PC-3 (cell line): ENCODE results near the gene STRBP. TPM values are rescaled to one million over a fixed set of nuclear protein-coding genes. Genes with fewer than 3 reads are reported as not detected.

Source experiments
- ATAC-seq: fragments of 200-7000 bp; cut with Tn5 transposase; 2 replicates; pipeline ENCODE4 v1.9.1; 2020; ENCODE audit warnings: mild to moderate bottlenecking, moderate library complexity
- BruUV-seq: library from RNA; stranded (reverse); fragments of 400-500 nt; replicated peaks from 2 replicates; lab custom pipeline; 2021; lab: Mats Ljungman, UMichigan
- CTCF ChIA-PET: fragments of 300-600 bp; sonication (Branson Sonifier 250); formaldehyde crosslinking; loops from one replicate; lab custom pipeline; 2022; ENCODE audit warnings: antibody characterized with exemption; lab: Charles Lee
- POLR2A ChIA-PET: fragments of 300-600 bp; sonication (Branson Sonifier 250); formaldehyde crosslinking; loops from one replicate; lab custom pipeline; 2022; ENCODE audit warnings: antibody characterized with exemption; ENCODE audit not compliant: unreplicated experiment; lab: Charles Lee
- DNase-seq: peaks from one replicate; pipeline ENCODE4 v3.0.0-alpha.2; 2015
- H2AFZ ChIP-seq: fragments of 300-600 bp; sonication (generic); 2 replicates; pipeline ENCODE4 v1.6.0; 2016; ENCODE audit warnings: antibody characterized with exemption, low read length
- H3F3A ChIP-seq: fragments of 300-600 bp; sonication (generic); one replicate; pipeline ENCODE4 v1.6.0; 2017; ENCODE audit warnings: antibody characterized with exemption, low read length, control low read depth, mild to moderate bottlenecking; ENCODE audit not compliant: unreplicated experiment
- H3K27ac ChIP-seq: fragments of 300-600 bp; sonication (generic); 2 replicates; pipeline ENCODE4 v1.5.1; 2016; ENCODE audit warnings: mild to moderate bottlenecking, low read length
- H3K27me3 ChIP-seq: fragments of 300-600 bp; sonication (generic); 2 replicates; pipeline ENCODE4 v1.6.1; 2016; ENCODE audit warnings: low read length, mixed read lengths
- H3K36me3 ChIP-seq: fragments of 300-600 bp; sonication (generic); 2 replicates; pipeline ENCODE4 v1.6.1; 2016; ENCODE audit warnings: low read depth, mixed run types, low read length, mixed read lengths
- H3K4me1 ChIP-seq: fragments of 300-600 bp; sonication (generic); 2 replicates; pipeline ENCODE4 v1.5.1; 2016; ENCODE audit warnings: low read length; ENCODE audit not compliant: insufficient read depth
- H3K4me2 ChIP-seq: fragments of 300-600 bp; sonication (generic); 2 replicates; pipeline ENCODE4 v1.6.0; 2016; ENCODE audit warnings: low read length
- H3K4me3 ChIP-seq: fragments of 300-600 bp; sonication (generic); 2 replicates; pipeline ENCODE4 v1.5.1; 2016; ENCODE audit warnings: mild to moderate bottlenecking, low read length, mixed read lengths
- H3K79me2 ChIP-seq: fragments of 300-600 bp; sonication (generic); 2 replicates; pipeline ENCODE4 v1.6.1; 2017; ENCODE audit warnings: low read length, mixed read lengths
- H3K9ac ChIP-seq: fragments of 300-600 bp; sonication (generic); 2 replicates; pipeline ENCODE4 v1.6.0; 2016; ENCODE audit warnings: mild to moderate bottlenecking, low read length
- H3K9me2 ChIP-seq: fragments of 300-600 bp; sonication (generic); replicated peaks from 2 replicates; pipeline ENCODE4 v1.6.1; 2016; ENCODE audit warnings: mixed run types, low read length, mixed read lengths
- H3K9me3 ChIP-seq: fragments of 300-600 bp; sonication (generic); 2 replicates; pipeline ENCODE4 v1.6.1; 2016; ENCODE audit warnings: low read length, mixed read lengths
- H4K20me1 ChIP-seq: fragments of 300-600 bp; sonication (generic); 2 replicates; pipeline ENCODE4 v1.6.1; 2016; ENCODE audit warnings: low read length, mixed read lengths
- EZH2 ChIP-seq: fragments of 300-600 bp; sonication (generic); IDR thresholded peaks from one replicate; pipeline ENCODE4 v1.6.1; 2017; ENCODE audit warnings: antibody characterized with exemption, mild to moderate bottlenecking, low read length; ENCODE audit not compliant: unreplicated experiment
- EZH2phosphoT487 ChIP-seq: fragments of 300-600 bp; sonication (generic); IDR thresholded peaks from 2 replicates; pipeline ENCODE4 v1.6.1; 2018; ENCODE audit warnings: mild to moderate bottlenecking, antibody characterized with exemption, low read length, borderline replicate concordance
- intact Hi-C: fragments of 100-400 bp; cut with micrococcal nuclease; formaldehyde crosslinking; loops from 2 replicates; pipeline ENCODE4 v1.9.0; 2023
- total RNA-seq: library from RNA; depleted of rRNA; stranded (reverse); fragments of >200 nt; gene quantifications from 2 replicates; pipeline ENCODE4 v1.2.3, GENCODE V29; 2014
- TF ChIP-seq, protein P1 (sequence below): fragments of 300-600 bp; sonication (generic); conservative IDR thresholded peaks from 2 replicates; pipeline ENCODE4 v1.5.1; 2017; ENCODE audit warnings: antibody characterized with exemption, low read depth, mild to moderate bottlenecking, low read length

The STRBP gene
- total RNA-seq, 1 experiment from 2014 or later = 19.2 TPM

- Histone ChIP-seq H2AFZ (no peak overlapping the region), H3K4me2 (no peak overlapping the region), H3K36me3 (no peaks in the 10 kb centered on the region), H3K4me1 (peaks cover 10% of the 10 kb centered on the region), H3K27me3 (no peaks in the 10 kb centered on the region), H4K20me1 (no peaks in the 10 kb centered on the region), H3K27ac (no peak overlapping the region), H3K9me2 (no peaks in the 10 kb centered on the region), H3K4me3 (no peak overlapping the region), H3K79me2 (no peaks in the 10 kb centered on the region), H3K9me3 (no peaks in the 10 kb centered on the region), H3K9ac (no peak overlapping the region), H3F3A (no peaks in the 10 kb centered on the region)
- no peak for DNase-seq
- intact Hi-C loops = no loop called here
- POLR2A ChIA-PET = no interaction called here
- no peak for ATAC-seq
- CTCF ChIA-PET = no interaction called here
- TF ChIP-seq, protein P1, sequence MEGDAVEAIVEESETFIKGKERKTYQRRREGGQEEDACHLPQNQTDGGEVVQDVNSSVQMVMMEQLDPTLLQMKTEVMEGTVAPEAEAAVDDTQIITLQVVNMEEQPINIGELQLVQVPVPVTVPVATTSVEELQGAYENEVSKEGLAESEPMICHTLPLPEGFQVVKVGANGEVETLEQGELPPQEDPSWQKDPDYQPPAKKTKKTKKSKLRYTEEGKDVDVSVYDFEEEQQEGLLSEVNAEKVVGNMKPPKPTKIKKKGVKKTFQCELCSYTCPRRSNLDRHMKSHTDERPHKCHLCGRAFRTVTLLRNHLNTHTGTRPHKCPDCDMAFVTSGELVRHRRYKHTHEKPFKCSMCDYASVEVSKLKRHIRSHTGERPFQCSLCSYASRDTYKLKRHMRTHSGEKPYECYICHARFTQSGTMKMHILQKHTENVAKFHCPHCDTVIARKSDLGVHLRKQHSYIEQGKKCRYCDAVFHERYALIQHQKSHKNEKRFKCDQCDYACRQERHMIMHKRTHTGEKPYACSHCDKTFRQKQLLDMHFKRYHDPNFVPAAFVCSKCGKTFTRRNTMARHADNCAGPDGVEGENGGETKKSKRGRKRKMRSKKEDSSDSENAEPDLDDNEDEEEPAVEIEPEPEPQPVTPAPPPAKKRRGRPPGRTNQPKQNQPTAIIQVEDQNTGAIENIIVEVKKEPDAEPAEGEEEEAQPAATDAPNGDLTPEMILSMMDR = no peak
- TF ChIP-seq EZH2 (no peak), EZH2phosphoT487 (no peak)
- BruUV-seq = no TSS peak
Measured at GRCh38 chr9:123286324-123286723, 17.9 kb upstream of the STRBP start.

GRCh38 chr9:123284656-123285055, 16.3 kb upstream of the STRBP start:
- Histone ChIP-seq H3K27me3 (no peaks in the 10 kb centered on the region), H2AFZ (no peak overlapping the region), H3K4me2 (no peak overlapping the region), H3F3A (no peaks in the 10 kb centered on the region), H3K27ac (no peak overlapping the region), H4K20me1 (no peaks in the 10 kb centered on the region), H3K9me3 (no peaks in the 10 kb centered on the region), H3K4me3 (no peak overlapping the region), H3K4me1 (peaks cover 10% of the 10 kb centered on the region), H3K79me2 (no peaks in the 10 kb centered on the region), H3K36me3 (no peaks in the 10 kb centered on the region), H3K9me2 (no peaks in the 10 kb centered on the region), H3K9ac (no peak overlapping the region)
- intact Hi-C loops = no loop called here
- ChIA-PET POLR2A (no interaction called here), CTCF (no interaction called here)
- TF ChIP-seq, protein P1 = no peak
- DNase-seq (no peak), ATAC-seq (no peak)
- no TSS peak for BruUV-seq

GRCh38 chr9:123283455-123283854, 15.1 kb upstream of the STRBP start:
- ChIA-PET POLR2A (no interaction called here), CTCF (no interaction called here)
- ATAC-seq (no peak), DNase-seq (no peak)
- TF ChIP-seq EZH2 = no peak
- no peaks in the 10 kb centered on the region for H4K20me1 ChIP-seq
- no peaks in the 10 kb centered on the region for H3F3A ChIP-seq
- BruUV-seq = no TSS peak
- no peak overlapping the region for H3K9ac ChIP-seq
- intact Hi-C loops = no loop called here
- no peak overlapping the region for H3K4me2 ChIP-seq
- no peaks in the 10 kb centered on the region for H3K36me3 ChIP-seq
- no peaks in the 10 kb centered on the region for H3K27me3 ChIP-seq
- H3K4me1 ChIP-seq = peaks cover 10% of the 10 kb centered on the region
- no peaks in the 10 kb centered on the region for H3K79me2 ChIP-seq
- H3K9me2 ChIP-seq = no peaks in the 10 kb centered on the region
- no peak overlapping the region for H3K27ac ChIP-seq
- no peak overlapping the region for H3K4me3 ChIP-seq
- no peaks in the 10 kb centered on the region for H3K9me3 ChIP-seq
- H2AFZ ChIP-seq = no peak overlapping the region
